22Rv1 (cell line): ENCODE data around the gene CD69.

ENCODE experiments used
- H3K27ac ChIP-seq: fragments of 450-650 bp; 2 replicates; pipeline ENCODE4 v1.5.1; 2017
- CTCF ChIP-seq: fragments of 450-650 bp; IDR thresholded peaks from 2 replicates; pipeline ENCODE4 v1.5.1; 2017; ENCODE audit warnings: mild to moderate bottlenecking
- ZFX ChIP-seq: fragments of 450-650 bp; IDR thresholded peaks from 2 replicates; pipeline ENCODE4 v1.6.1; 2017; ENCODE audit warnings: antibody characterized with exemption, borderline replicate concordance

The CD69 gene

GRCh38 chr12:9755035-9755434 is 5.7 kb downstream of the CD69 start:
- H3K27ac ChIP-seq = no peak overlapping the region
- TF ChIP-seq CTCF (no peak), ZFX (no peak)

GRCh38 chr12:9754099-9754927 is 6.4 kb downstream of the CD69 start:
- TF ChIP-seq ZFX = no peak
- no peak for TF ChIP-seq CTCF
- no peak overlapping the region for H3K27ac ChIP-seq

- TF ChIP-seq CTCF = no peak
- TF ChIP-seq ZFX = no peak
- H3K27ac ChIP-seq = no peak overlapping the region
These were observed 7.2 kb downstream of the CD69 start for GRCh38 chr12:9753498-9753897.

GRCh38 chr12:9753073-9753472 is 7.6 kb downstream of the CD69 start:
- H3K27ac ChIP-seq = no peak overlapping the region
- no peak for TF ChIP-seq CTCF
- TF ChIP-seq ZFX = no peak

GRCh38 chr12:9752145-9752933 is 8.4 kb downstream of the CD69 start:
- TF ChIP-seq ZFX = no peak
- TF ChIP-seq CTCF = no peak
- no peak overlapping the region for H3K27ac ChIP-seq

- no peak overlapping the region for H3K27ac ChIP-seq
These were observed 9.2 kb downstream of the CD69 start for GRCh38 chr12:9751204-9752144.

More at GRCh38 chr12:9751204-9752144, 9.2 kb downstream of the CD69 start:
- no peak for TF ChIP-seq ZFX
- TF ChIP-seq CTCF = no peak
